Panc1 (cell line): ENCODE data around the gene SIGLEC1.

ENCODE experiments used
- TF ChIP-seq, protein P1 (sequence below): fragments of 450-650 bp; IDR thresholded peaks from 2 replicates; pipeline ENCODE4 v1.5.1; 2017; ENCODE audit warnings: mild to moderate bottlenecking
- TF ChIP-seq, protein P2 (sequence below), 2 experiments: IDR thresholded peaks; 2 replicates each; pipeline ENCODE4 v1.6.1; 2011 to 2012; ENCODE audit warnings: low read depth in 2 of 2, control low read depth in 1 of 2, low read length in 1 of 2, mild to moderate bottlenecking in 1 of 2, moderate library complexity in 1 of 2; ENCODE audit not compliant: insufficient read depth in 1 of 2

GRCh38 chr20:3677733-3678132 is 34.7 kb downstream of the SIGLEC1 start:
- TF ChIP-seq, protein P1, sequence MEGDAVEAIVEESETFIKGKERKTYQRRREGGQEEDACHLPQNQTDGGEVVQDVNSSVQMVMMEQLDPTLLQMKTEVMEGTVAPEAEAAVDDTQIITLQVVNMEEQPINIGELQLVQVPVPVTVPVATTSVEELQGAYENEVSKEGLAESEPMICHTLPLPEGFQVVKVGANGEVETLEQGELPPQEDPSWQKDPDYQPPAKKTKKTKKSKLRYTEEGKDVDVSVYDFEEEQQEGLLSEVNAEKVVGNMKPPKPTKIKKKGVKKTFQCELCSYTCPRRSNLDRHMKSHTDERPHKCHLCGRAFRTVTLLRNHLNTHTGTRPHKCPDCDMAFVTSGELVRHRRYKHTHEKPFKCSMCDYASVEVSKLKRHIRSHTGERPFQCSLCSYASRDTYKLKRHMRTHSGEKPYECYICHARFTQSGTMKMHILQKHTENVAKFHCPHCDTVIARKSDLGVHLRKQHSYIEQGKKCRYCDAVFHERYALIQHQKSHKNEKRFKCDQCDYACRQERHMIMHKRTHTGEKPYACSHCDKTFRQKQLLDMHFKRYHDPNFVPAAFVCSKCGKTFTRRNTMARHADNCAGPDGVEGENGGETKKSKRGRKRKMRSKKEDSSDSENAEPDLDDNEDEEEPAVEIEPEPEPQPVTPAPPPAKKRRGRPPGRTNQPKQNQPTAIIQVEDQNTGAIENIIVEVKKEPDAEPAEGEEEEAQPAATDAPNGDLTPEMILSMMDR = no peak
- TF ChIP-seq, protein P2, sequence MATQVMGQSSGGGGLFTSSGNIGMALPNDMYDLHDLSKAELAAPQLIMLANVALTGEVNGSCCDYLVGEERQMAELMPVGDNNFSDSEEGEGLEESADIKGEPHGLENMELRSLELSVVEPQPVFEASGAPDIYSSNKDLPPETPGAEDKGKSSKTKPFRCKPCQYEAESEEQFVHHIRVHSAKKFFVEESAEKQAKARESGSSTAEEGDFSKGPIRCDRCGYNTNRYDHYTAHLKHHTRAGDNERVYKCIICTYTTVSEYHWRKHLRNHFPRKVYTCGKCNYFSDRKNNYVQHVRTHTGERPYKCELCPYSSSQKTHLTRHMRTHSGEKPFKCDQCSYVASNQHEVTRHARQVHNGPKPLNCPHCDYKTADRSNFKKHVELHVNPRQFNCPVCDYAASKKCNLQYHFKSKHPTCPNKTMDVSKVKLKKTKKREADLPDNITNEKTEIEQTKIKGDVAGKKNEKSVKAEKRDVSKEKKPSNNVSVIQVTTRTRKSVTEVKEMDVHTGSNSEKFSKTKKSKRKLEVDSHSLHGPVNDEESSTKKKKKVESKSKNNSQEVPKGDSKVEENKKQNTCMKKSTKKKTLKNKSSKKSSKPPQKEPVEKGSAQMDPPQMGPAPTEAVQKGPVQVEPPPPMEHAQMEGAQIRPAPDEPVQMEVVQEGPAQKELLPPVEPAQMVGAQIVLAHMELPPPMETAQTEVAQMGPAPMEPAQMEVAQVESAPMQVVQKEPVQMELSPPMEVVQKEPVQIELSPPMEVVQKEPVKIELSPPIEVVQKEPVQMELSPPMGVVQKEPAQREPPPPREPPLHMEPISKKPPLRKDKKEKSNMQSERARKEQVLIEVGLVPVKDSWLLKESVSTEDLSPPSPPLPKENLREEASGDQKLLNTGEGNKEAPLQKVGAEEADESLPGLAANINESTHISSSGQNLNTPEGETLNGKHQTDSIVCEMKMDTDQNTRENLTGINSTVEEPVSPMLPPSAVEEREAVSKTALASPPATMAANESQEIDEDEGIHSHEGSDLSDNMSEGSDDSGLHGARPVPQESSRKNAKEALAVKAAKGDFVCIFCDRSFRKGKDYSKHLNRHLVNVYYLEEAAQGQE (IDR thresholded peaks at IDR 0.05; ENCODE audit: insufficient read depth in 1 of 2, low read depth in 2 of 2, low read length in 1 of 2) = no peak
